DND-41 (cell line): ENCODE data around the gene ADAM15.

Experiments
- EZH2 ChIP-seq: IDR thresholded peaks from 3 replicates; pipeline ENCODE4 v1.6.1; 2012; ENCODE audit warnings: borderline replicate concordance, low read depth, mild to moderate bottlenecking, moderate library complexity, low read length, inconsistent platforms; ENCODE audit not compliant: severe bottlenecking
- TF ChIP-seq, protein P1 (sequence below): IDR thresholded peaks from 2 replicates; pipeline ENCODE4 v1.5.1; 2012; ENCODE audit warnings: borderline replicate concordance, low read length, moderate library complexity, mild to moderate bottlenecking; ENCODE audit not compliant: poor library complexity, severe bottlenecking; ENCODE audit errors: extremely low read depth

DNA sequence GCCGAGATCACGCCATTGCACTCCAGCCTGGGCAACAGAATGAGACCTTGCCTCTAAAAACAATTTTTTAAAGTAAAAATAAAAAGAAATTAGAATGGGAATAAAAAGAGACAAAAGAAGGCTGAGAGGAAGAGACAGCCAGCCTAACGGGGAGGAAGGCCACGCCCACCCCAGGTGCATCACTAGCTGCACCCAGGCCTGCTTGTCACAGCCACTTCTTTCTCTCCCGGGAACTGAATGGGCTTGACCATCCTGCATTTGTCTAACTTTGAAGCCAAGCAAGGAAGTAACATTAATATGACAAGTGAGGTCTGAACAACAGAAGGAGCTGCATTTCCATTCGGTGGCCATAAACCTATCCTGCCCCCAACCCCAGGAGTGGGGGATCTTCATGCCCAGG is 55.7 kb downstream of the ADAM15 start:
- TF ChIP-seq, protein P1, sequence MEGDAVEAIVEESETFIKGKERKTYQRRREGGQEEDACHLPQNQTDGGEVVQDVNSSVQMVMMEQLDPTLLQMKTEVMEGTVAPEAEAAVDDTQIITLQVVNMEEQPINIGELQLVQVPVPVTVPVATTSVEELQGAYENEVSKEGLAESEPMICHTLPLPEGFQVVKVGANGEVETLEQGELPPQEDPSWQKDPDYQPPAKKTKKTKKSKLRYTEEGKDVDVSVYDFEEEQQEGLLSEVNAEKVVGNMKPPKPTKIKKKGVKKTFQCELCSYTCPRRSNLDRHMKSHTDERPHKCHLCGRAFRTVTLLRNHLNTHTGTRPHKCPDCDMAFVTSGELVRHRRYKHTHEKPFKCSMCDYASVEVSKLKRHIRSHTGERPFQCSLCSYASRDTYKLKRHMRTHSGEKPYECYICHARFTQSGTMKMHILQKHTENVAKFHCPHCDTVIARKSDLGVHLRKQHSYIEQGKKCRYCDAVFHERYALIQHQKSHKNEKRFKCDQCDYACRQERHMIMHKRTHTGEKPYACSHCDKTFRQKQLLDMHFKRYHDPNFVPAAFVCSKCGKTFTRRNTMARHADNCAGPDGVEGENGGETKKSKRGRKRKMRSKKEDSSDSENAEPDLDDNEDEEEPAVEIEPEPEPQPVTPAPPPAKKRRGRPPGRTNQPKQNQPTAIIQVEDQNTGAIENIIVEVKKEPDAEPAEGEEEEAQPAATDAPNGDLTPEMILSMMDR, result no peak
- TF ChIP-seq EZH2, result no peak
